OCI-LY3 (cell line): Measurements from ENCODE around the gene DDX25.
A peak's percentile ranks its signal among the peaks of the same experiment; 100 is the strongest.

Source experiments
- H2AFZ ChIP-seq: fragments of 200-600, 300-600 bp; shearing (Covaris generic); 2 replicates; pipeline ENCODE4 v1.6.0; 2014; ENCODE audit warnings: antibody characterized with exemption, low read depth, low read length
- H3K27ac ChIP-seq: fragments of 200-600, 300-600 bp; sonication (generic); 2 replicates; pipeline ENCODE4 v1.5.1; 2014; ENCODE audit warnings: mild to moderate bottlenecking, low read length, moderate library complexity, mixed read lengths
- H3K27me3 ChIP-seq: fragments of 200-600, 300-600 bp; sonication (generic); 2 replicates; pipeline ENCODE4 v1.6.1; 2014; ENCODE audit warnings: low read depth, low read length, mixed read lengths
- H3K36me3 ChIP-seq: fragments of 200-600, 300-600 bp; sonication (generic); replicated peaks from 2 replicates; pipeline ENCODE3; 2014; ENCODE audit warnings: low read depth, low read length, mixed read lengths
- H3K4me1 ChIP-seq: fragments of 300-600, 200-600 bp; sonication (generic); 2 replicates; pipeline ENCODE4 v1.6.1; 2014; ENCODE audit warnings: low read length, mixed read lengths
- H3K4me2 ChIP-seq: fragments of 200-600, 300-600 bp; sonication (generic); 2 replicates; pipeline ENCODE4 v1.6.1; 2014; ENCODE audit warnings: low read length, mixed read lengths
- H3K4me3 ChIP-seq: fragments of 300-600, 200-600 bp; sonication (generic); 2 replicates; pipeline ENCODE4 v1.5.1; 2014; ENCODE audit warnings: antibody characterized with exemption, mild to moderate bottlenecking, low read length, moderate library complexity
- H3K79me2 ChIP-seq: fragments of 300-600, 200-600 bp; shearing (Covaris generic); 2 replicates; pipeline ENCODE4 v1.6.1; 2014; ENCODE audit warnings: mild to moderate bottlenecking, low read length, mixed read lengths
- H3K9ac ChIP-seq: fragments of 300-600, 200-600 bp; shearing (Covaris generic); 2 replicates; pipeline ENCODE4 v1.6.0; 2014; ENCODE audit warnings: mild to moderate bottlenecking, low read length, moderate library complexity
- H3K9me3 ChIP-seq: fragments of 200-600, 300-600 bp; shearing (Covaris generic); 2 replicates; pipeline ENCODE4 v1.6.1; 2014; ENCODE audit warnings: low read length, mixed read lengths; ENCODE audit not compliant: insufficient read depth
- H4K20me1 ChIP-seq: fragments of 200-600, 300-600 bp; sonication (generic); 2 replicates; pipeline ENCODE4 v1.6.1; 2016; ENCODE audit warnings: low read length, mixed read lengths; ENCODE audit not compliant: insufficient read depth
- EZH2phosphoT487 ChIP-seq: fragments of 200-600 bp; shearing (Covaris generic); IDR thresholded peaks from 2 replicates; pipeline ENCODE4 v1.6.1; 2018; ENCODE audit warnings: antibody characterized with exemption, mixed run types, low read depth
- TF ChIP-seq, protein P1 (sequence below): fragments of 200-600, 300-600 bp; sonication (generic); IDR thresholded peaks from 2 replicates; pipeline ENCODE4 v1.5.1; 2014; ENCODE audit warnings: antibody characterized with exemption, low read length, low read depth

The DDX25 gene

GRCh38 chr11:125881291-125881690 lies 23.0 kb upstream of the DDX25 start:
- Histone ChIP-seq H3K27ac (no peak overlapping the region), H3K4me1 (peaks cover 10% of the 10 kb centered on the region), H3K36me3 (peaks cover 3% of the 10 kb centered on the region), H3K4me2 (no peak overlapping the region), H3K79me2 (0 out of 2 replicates have a peak, but pooled peaks cover 3% of the 10 kb centered on the region), H4K20me1 (no peaks in the 10 kb centered on the region), H3K9ac (no peak overlapping the region), H3K4me3 (no peak overlapping the region), H3K9me3 (no peaks in the 10 kb centered on the region), H2AFZ (no peak overlapping the region), H3K27me3 (no peaks in the 10 kb centered on the region)
- TF ChIP-seq EZH2phosphoT487, result no peak
- TF ChIP-seq, protein P1, sequence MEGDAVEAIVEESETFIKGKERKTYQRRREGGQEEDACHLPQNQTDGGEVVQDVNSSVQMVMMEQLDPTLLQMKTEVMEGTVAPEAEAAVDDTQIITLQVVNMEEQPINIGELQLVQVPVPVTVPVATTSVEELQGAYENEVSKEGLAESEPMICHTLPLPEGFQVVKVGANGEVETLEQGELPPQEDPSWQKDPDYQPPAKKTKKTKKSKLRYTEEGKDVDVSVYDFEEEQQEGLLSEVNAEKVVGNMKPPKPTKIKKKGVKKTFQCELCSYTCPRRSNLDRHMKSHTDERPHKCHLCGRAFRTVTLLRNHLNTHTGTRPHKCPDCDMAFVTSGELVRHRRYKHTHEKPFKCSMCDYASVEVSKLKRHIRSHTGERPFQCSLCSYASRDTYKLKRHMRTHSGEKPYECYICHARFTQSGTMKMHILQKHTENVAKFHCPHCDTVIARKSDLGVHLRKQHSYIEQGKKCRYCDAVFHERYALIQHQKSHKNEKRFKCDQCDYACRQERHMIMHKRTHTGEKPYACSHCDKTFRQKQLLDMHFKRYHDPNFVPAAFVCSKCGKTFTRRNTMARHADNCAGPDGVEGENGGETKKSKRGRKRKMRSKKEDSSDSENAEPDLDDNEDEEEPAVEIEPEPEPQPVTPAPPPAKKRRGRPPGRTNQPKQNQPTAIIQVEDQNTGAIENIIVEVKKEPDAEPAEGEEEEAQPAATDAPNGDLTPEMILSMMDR, result no peak

DNA sequence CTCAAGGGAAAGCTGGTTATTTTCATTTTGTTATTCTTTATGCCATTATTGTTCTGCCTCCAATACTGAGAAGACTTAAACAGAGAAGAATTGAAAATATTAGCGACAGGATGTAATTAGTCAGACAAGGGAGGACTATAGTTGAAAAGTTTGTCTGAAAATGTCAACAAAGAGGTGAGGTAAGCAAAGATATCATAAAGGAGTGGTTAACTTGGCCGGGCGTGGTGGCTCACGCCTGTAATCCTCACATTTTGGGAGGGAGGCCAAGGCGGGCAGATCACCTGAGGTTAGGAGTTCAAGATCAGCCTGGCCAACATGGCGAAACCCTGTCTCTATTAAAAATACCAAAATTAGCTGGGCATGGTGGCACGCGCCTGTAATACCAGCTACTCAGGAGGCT lies 20.9 kb upstream of the DDX25 start:
- Histone ChIP-seq H3K79me2 (peaks cover 7% of the 10 kb centered on the region), H3K36me3 (peaks cover 3% of the 10 kb centered on the region), H3K27me3 (no peaks in the 10 kb centered on the region), H3K9ac (no peak overlapping the region), H3K9me3 (no peaks in the 10 kb centered on the region), H3K4me1 (peaks cover 10% of the 10 kb centered on the region; the same call in 1 of the 2 replicates), H3K27ac (no peak overlapping the region), H2AFZ (no peak overlapping the region), H4K20me1 (no peaks in the 10 kb centered on the region), H3K4me3 (no peak overlapping the region), H3K4me2 (no peak overlapping the region)
- TF ChIP-seq, protein P1, result no peak
- no peak for TF ChIP-seq EZH2phosphoT487

GRCh38 chr11:125886997-125887372 lies 17.3 kb upstream of the DDX25 start:
- Histone ChIP-seq H3K79me2 (peaks cover 42% of the 10 kb centered on the region), H3K4me3 (peak overlapping the region; percentile 76), H3K4me2 (peak overlapping the region; percentile 64), H4K20me1 (no peaks in the 10 kb centered on the region; the same call in 1 of the 2 replicates), H3K36me3 (peaks cover 21% of the 10 kb centered on the region), H3K9ac (peak overlapping the region; percentile 91), H2AFZ (peak overlapping the region; percentile 37), H3K4me1 (peaks cover 12% of the 10 kb centered on the region; the same call in 1 of the 2 replicates), H3K27ac (peak overlapping the region; percentile 80), H3K9me3 (no peaks in the 10 kb centered on the region), H3K27me3 (no peaks in the 10 kb centered on the region)
- TF ChIP-seq, protein P1, result no peak
- TF ChIP-seq EZH2phosphoT487, result no peak

DNA sequence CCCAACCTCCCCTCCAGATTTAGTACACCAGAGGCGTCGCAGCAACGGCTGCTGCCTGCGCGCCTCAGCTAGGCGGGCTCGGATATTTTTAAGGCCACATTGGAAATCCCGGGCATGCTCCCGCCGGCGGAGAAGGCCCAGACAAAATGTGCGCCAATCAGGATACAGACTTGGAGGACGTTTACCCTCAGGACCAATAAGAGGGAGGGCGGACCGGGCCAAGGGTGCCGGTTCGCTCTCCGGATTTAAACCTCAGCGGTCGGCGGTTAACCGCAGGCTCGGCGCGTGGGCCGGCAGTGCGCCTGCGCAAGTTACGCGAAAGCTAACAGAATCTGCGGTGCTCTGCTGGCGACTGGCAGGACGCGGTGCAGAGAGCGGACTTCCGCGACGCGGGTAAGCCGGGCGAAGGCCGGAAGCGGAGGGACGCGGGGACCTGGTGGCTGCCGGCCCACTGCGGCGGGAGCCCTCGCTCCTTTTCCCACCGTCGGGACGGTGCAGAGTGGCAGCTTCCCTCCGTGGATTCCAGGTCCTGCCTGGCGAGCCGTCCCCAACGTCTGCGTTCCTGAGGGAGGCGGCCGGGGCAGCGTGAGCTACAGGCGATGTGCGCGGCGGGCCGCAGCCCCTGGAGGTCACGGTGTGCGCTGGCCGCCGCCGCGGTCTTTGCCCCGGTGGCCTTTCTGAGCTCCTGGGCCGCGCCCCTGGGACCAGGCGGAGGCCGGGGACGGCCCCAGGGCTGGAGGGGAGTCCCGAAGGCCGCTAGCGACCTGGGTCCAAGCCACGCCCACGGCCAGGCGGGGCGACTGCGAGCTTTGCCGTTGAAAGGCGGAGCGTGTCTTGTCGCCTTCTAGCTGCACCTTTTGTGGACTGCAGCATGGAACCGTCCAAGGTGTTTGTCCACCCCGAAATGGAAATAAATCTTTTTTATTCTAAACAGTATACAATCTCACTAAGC lies 16.7 kb upstream of the DDX25 start, which contains the start of gene HYLS1:
TSS of gene HYLS1 (plus strand) at position 296 of the 952 bp plus-strand sequence. CDS start 11,701 bp downstream, outside the sequence.
- Histone ChIP-seq H3K9me3 (no peaks in the 10 kb centered on the region), H3K9ac (peak within 1 kb of the TSS; percentile 91), H3K79me2 (peaks cover 46% of the 10 kb centered on the region), H3K27me3 (no peaks in the 10 kb centered on the region), H3K36me3 (peaks cover 28% of the 10 kb centered on the region), H3K27ac (peak within 1 kb of the TSS; percentile 80), H3K4me1 (peaks cover 12% of the 10 kb centered on the region; the same call in 1 of the 2 replicates), H4K20me1 (no peaks in the 10 kb centered on the region; the same call in 1 of the 2 replicates), H2AFZ (peak within 1 kb of the TSS; percentile 38), H3K4me2 (peak within 1 kb of the TSS; percentile 64), H3K4me3 (peak within 1 kb of the TSS; percentile 76)
- TF ChIP-seq, protein P1, result peak; percentile 38
- TF ChIP-seq EZH2phosphoT487, result no peak
